ENCODE results near the gene TMUB1. TPM values are rescaled to one million over a fixed set of nuclear protein-coding genes. Genes with fewer than 3 reads are reported as not detected.

TMUB1 gene
- total RNA-seq, 1 experiment from 2014 or later, result 43.8 TPM

DNA sequence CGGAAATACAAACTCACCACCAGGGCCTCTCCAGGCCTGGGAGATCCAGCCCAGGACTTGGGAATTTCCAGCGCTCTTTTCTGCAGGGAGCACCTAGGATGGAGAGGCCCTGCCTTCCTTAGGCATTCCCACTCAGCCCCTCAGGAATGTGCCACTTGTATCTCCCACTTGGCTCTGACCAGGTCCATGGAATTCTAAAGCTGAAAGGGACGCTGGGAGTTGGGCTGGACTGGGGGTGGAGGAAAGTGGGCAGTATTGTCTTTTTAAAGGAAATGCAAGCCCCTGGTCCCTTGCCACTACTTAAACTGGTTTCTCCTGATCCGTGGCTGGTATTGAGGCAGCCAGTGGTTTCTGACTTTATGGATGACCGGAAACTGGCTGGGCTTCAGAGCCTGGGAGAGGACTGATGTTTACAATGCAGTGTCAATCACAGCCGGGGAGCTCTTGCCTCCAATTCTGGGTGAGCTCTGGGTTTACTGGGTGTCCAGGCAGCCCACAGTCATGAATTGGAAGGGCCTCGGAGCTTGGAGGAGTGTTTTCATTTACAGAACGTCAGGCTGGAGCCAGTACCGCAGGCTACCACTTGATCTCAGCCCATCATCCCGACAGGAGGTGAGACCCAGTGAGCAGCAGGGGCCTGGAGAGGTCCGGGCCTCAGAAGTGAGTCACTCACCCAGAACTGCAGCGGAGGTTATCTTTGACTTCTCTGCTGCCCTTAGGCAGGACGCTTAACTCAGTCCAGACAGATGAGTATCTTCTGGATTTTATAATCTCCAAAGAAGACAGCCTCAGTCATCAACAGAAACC, 30.3 kb upstream of the TMUB1 start:
- DNase-seq (ENCODE audit: low spot score), result peak; percentile 47
- ChIA-PET CTCF (interaction anchor here (0.6 kb wide), 1 partner anchor 28 kb away, joined by 6 read pairs; no protein-coding TSS in a partner anchor), POLR2A (ENCODE audit: low non-redundant PET) (interaction anchor here (0.7 kb wide), 1 partner anchor 145 kb away, joined by 3 read pairs; no protein-coding TSS in a partner anchor)
- H3K36me3 ChIP-seq (ENCODE audit: insufficient read depth, low read length, poor library complexity, severe bottlenecking), result peaks cover 3% of the 10 kb centered on the region
- BruUV-seq (replicated peaks), result no TSS peak
- peaks cover 22% of the 10 kb centered on the region for H3K4me1 ChIP-seq (ENCODE audit: insufficient read depth, low read length, poor library complexity, severe bottlenecking)
- TF ChIP-seq EZH2 (IDR thresholded peaks at IDR 0.05; ENCODE audit: borderline replicate concordance, low read depth, low read length, poor library complexity, severe bottlenecking) (no peak), CTCF (conservative IDR thresholded peaks at IDR 0.05; ENCODE audit: low read depth, low read length) (no peak)
- H3K4me3 ChIP-seq (ENCODE audit: low read depth, low read length, poor library complexity, severe bottlenecking), result no peak overlapping the region
- no peaks in the 10 kb centered on the region for H3K27me3 ChIP-seq (replicated peaks; ENCODE audit: insufficient read depth, low read depth, low read length, poor library complexity)
- H3K9me3 ChIP-seq (ENCODE audit: low read depth, low read length, poor library complexity, severe bottlenecking), result no peaks in the 10 kb centered on the region
- intact Hi-C loops (cut with micrococcal nuclease; ENCODE audit: unreplicated experiment), result loop anchor here (5.0 to 10.0 kb wide), 2 partner anchors 101 to 219 kb away; no protein-coding TSS in a partner anchor
- H3K27ac ChIP-seq (ENCODE audit: low read depth, low read length, poor library complexity, severe bottlenecking), result no peak overlapping the region

- no peaks in the 10 kb centered on the region for H3K36me3 ChIP-seq (ENCODE audit: insufficient read depth, low read length, poor library complexity, severe bottlenecking)
- ChIA-PET CTCF (interaction anchor here (1.0 kb wide), 1 partner anchor 20 kb away, joined by 4 read pairs; no protein-coding TSS in a partner anchor), POLR2A (ENCODE audit: low non-redundant PET) (interaction anchor here (0.6 kb wide), 1 partner anchor 148 kb away, joined by 7 read pairs; no protein-coding TSS in a partner anchor)
- no peaks in the 10 kb centered on the region for H3K27me3 ChIP-seq (replicated peaks; ENCODE audit: insufficient read depth, low read depth, low read length, poor library complexity)
- intact Hi-C loops (cut with micrococcal nuclease; ENCODE audit: unreplicated experiment), result loop anchor here (5.0 to 10.0 kb wide), 2 partner anchors 99 to 216 kb away; no protein-coding TSS in a partner anchor
- peak; percentile 84 for TF ChIP-seq CTCF (conservative IDR thresholded peaks at IDR 0.05; ENCODE audit: low read depth, low read length)
- TF ChIP-seq EZH2 (IDR thresholded peaks at IDR 0.05; ENCODE audit: borderline replicate concordance, low read depth, low read length, poor library complexity, severe bottlenecking), result no peak
- BruUV-seq (replicated peaks), result no TSS peak
- H3K4me1 ChIP-seq (ENCODE audit: insufficient read depth, low read length, poor library complexity, severe bottlenecking), result peaks cover 21% of the 10 kb centered on the region
- H3K27ac ChIP-seq (ENCODE audit: low read depth, low read length, poor library complexity, severe bottlenecking), result no peak overlapping the region
- DNase-seq (ENCODE audit: low spot score), result peak; percentile 72
- no peaks in the 10 kb centered on the region for H3K9me3 ChIP-seq (ENCODE audit: low read depth, low read length, poor library complexity, severe bottlenecking)
- H3K4me3 ChIP-seq (ENCODE audit: low read depth, low read length, poor library complexity, severe bottlenecking), result no peak overlapping the region
These were observed 27.8 kb upstream of the TMUB1 start for GRCh38 chr7:151110941-151111645.

- no peaks in the 10 kb centered on the region for H3K9me3 ChIP-seq (ENCODE audit: low read depth, low read length, poor library complexity, severe bottlenecking)
- H3K4me3 ChIP-seq (ENCODE audit: low read depth, low read length, poor library complexity, severe bottlenecking), result no peak overlapping the region
- H3K4me1 ChIP-seq (ENCODE audit: insufficient read depth, low read length, poor library complexity, severe bottlenecking), result peaks cover 14% of the 10 kb centered on the region
- no peak overlapping the region for H3K27ac ChIP-seq (ENCODE audit: low read depth, low read length, poor library complexity, severe bottlenecking)
- no peaks in the 10 kb centered on the region for H3K27me3 ChIP-seq (replicated peaks; ENCODE audit: insufficient read depth, low read depth, low read length, poor library complexity)
- intact Hi-C loops (cut with micrococcal nuclease; ENCODE audit: unreplicated experiment), result loop anchor here (5.0 to 10.0 kb wide), 2 partner anchors 98 to 216 kb away; no protein-coding TSS in a partner anchor
- no peak for DNase-seq (ENCODE audit: low spot score)
- TF ChIP-seq EZH2 (IDR thresholded peaks at IDR 0.05; ENCODE audit: borderline replicate concordance, low read depth, low read length, poor library complexity, severe bottlenecking), result no peak
- no peak for TF ChIP-seq CTCF (conservative IDR thresholded peaks at IDR 0.05; ENCODE audit: low read depth, low read length)
- no peaks in the 10 kb centered on the region for H3K36me3 ChIP-seq (ENCODE audit: insufficient read depth, low read length, poor library complexity, severe bottlenecking)
- ChIA-PET CTCF (no interaction called here), POLR2A (ENCODE audit: low non-redundant PET) (interaction anchor here (0.6 kb wide), 1 partner anchor 149 kb away, joined by 7 read pairs; no protein-coding TSS in a partner anchor)
- no TSS peak for BruUV-seq (replicated peaks)
These were observed 27.1 kb upstream of the TMUB1 start for GRCh38 chr7:151110236-151110940.
